Activated CD8-positive, alpha-beta memory T cell treated with anti-CD3 and anti-CD28 coated beads, Interleukin-2, amount 50 U/mL, for 1 hour (primary cell): ENCODE data around the gene ZNF101.

ENCODE experiments used
- DNase-seq: peaks from one replicate; pipeline ENCODE4 v3.0.0-alpha.2; 2020; ENCODE audit errors: extremely low read depth

Gene ZNF101

DNA sequence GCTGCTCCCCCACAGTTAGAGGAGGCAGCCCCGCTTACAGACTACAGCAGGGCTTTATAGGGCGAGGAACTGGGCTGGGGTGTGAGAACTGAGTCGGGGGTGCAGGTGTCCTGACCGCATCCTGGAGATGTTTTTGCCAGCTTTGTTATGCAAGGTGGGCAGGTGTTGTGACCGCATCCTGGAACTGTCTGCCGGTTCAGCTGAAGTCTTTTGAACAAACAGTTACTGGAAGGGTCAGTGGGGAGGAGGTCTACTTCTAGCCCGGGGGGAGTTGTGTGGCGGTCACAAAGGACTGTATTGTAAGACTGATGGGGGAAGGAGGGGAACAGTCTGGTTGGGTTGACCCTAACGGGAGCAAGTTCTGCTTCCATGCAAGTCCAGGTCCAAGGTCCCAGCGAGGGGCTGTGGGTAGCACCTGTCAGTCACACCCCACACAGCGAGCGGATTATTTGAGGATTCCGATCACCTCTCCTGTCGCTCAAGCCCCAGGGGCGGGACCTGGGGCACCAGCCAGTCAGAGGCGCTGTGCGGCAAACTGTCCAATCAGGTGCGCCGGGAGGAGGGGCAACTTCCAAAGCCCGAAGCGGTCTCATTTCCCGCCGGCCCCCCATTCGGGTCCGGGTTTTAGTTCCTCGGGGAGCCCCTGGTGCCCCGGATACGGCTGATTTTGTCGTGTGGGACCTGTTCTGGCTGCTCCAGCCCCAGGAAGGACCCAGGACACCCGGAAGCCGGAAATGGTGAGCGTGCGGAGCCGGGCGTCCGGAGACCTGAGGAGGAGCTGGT, at the start of gene ZNF101:
ZNF101 (plus strand) TSS at position 610 of the 783 bp plus-strand sequence; CDS start at position 735, 125 bp downstream.
- DNase-seq = peak; percentile 83

DNA sequence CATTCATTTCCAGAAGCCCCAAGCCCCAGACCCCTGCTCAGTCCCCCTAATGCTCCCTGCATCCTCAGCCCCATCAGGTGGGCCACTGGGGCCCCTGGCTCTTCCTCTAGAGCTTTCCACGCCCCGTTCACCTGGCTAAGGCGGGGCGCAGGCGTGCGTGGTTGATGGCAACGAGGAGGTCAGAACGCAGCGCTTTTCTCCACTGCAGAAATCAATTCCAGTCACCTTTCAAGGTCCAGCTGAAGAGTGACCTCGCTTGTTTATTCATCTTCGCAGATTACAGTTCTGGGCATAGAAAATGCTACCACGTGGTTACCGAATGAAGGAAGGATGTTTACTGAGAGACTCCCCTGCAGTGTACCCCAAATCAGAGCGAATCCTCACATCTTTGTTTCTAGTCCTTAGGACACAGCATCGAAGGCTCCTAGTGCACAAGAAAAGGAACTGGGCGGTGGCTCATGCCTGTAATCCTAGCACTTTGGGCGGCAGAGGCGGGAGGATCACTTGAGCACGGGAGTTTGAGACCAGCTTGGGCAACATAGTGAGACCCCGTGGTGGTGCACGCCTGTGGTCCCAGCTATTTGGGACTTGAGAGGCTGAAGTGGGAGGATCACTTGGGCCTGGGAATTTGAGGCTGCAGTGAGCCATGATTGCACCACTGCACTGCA, 49.3 kb upstream of the ZNF101 start:
- DNase-seq = no peak

DNA sequence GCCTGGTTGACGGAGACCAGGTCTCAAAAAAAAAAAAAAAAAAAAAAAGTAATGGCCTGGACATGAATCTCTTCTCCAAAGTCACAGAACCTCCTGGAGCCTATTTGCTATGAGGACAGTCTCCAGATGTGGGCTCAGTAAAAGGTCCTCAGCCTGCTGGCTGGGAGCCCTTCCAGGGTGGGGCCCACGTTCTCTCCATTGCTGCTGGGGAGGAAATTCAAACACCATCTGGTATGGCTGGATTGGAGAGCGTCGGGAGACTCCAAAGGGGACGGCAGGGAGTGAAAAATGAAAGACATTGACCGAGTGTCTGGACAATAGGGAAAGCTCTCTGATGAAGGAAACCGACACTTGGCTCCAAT, 48.8 kb upstream of the ZNF101 start:
- no peak for DNase-seq

DNA sequence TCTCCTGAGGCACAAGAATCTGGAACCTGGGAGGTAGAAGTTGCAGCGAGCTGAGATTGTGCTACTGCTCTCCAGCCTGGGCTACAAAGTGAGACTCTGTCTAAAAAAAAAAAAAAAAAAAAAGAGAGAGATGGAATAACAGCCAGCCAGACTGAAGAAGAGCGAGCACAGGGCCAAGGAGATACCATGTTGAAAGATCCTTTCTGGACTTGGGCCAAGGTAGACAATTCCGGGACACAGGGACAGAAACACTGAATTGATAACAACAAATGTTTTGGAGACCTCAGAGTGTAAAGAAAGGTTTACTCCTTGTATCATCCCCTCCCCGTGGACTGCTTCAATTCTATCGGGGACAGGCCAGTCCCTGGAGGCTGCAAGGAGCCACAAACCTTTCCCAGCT, 45.3 kb upstream of the ZNF101 start:
- no peak for DNase-seq

GRCh38 chr19:19624032-19624570, 44.5 kb upstream of the ZNF101 start:
- no peak for DNase-seq

- DNase-seq = no peak
Measured at GRCh38 chr19:19626516-19627472, 41.8 kb upstream of the ZNF101 start.

- no peak for DNase-seq
Measured at GRCh38 chr19:19627621-19628500, 40.8 kb upstream of the ZNF101 start, which contains the start of gene LPAR2. LPAR2 (minus strand) TSS chr19:19628220; CDS start chr19:19627275, 945 bp downstream.

- DNase-seq = no peak
Measured at GRCh38 chr19:19628501-19629134, 40.0 kb upstream of the ZNF101 start.

DNA sequence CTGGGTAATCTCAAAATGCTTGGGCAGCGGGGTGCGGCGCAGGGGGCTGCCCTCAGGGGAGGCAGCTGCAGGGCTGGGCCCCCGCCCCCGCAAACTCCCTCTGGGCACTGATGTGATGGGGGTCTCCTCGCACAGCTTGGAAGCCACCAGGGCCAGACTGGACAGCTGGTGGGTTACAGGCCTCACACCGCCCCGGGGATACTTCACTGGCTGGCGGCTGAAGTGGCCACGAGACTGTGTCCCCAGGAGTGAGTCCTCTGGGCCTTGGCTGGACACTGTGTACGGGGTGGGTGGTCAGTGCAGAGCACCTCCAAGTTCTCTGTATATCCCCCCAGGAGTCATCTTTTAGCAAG, 38.6 kb upstream of the ZNF101 start:
- no peak for DNase-seq

- DNase-seq = no peak
Measured at GRCh38 chr19:19630426-19630825, 38.2 kb upstream of the ZNF101 start.

GRCh38 chr19:19631346-19631745, 37.3 kb upstream of the ZNF101 start:
- no peak for DNase-seq

GRCh38 chr19:19632661-19633060, 36.0 kb upstream of the ZNF101 start:
- no peak for DNase-seq

DNA sequence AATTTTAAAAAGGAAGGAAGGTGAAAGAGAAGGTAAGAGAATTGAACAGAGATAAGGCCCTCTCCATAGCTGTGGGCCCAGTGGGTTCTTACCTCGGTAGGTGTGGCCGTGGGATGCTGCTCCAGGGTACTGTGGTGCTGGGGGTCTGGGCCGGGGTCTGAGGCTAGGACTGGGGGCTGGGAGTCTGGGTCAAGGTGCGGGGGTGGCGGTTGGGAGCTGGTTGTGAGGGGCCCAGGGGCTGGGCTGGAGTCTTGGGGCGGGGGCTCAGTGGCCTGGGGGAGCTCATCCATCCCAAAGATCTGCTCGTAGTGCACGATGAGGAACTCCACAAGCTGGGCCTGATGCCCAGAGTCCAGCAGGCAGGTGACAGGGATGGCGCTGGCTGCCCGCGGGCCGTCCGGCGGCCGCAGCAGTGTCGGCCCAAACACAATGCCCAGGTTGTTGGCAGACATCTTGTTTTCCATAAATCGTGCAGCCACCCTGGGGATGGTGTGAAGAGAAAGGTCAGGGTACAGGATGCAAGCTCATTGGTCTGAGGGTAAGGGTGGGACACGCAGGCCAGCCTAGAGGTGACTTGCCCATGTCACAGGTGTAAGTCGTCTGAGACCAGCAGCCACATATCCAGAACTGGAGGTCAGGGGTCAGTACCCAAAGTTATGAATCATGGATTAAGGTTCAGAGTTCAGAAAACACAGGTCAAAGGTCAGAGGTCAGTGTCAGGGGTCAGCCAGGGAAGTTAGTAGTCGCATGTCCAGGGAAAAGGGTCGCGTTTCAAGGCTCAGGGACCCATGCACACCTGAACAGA, 34.7 kb upstream of the ZNF101 start:
- DNase-seq = no peak

DNA sequence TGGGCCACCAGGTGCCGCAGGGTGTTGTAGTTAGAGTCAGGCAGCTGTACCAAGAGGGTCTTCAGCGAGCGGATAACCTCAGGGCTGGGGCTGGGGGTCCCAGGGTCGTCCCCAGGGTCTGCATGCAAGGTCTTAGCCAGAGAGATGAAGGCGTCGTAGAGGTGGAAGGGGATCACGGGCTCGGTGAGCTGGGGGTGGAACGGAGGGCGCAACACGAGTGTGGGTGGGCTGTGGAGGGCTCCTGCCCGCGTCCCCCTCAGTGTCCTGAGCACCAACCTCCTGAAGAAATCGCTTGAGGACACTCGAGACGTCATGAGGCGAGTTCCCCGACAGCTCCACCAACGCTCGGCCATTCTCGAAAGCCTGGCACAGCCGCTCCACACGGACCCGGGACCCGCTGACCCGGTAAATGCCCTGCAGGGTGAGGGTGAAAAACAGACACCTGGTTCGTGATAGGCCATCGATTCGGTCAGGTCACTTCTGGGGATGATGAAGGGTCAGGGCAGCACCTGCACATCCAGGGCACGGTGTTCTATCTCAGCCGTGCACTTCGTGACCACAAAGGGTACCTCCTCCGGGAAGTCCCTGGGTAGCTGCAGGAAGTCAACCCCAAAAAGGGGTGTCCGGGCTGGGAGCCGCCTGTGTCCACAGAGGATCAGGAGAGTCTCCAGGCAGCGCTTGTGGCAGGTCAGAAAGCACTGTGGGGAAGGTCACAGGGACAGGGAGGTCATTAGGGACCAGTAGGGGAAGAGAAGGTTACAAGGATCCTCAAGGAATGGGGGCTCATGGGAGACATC, 33.9 kb upstream of the ZNF101 start:
- no peak for DNase-seq

- no peak for DNase-seq
Measured at GRCh38 chr19:19635313-19635702, 33.3 kb upstream of the ZNF101 start.

DNA sequence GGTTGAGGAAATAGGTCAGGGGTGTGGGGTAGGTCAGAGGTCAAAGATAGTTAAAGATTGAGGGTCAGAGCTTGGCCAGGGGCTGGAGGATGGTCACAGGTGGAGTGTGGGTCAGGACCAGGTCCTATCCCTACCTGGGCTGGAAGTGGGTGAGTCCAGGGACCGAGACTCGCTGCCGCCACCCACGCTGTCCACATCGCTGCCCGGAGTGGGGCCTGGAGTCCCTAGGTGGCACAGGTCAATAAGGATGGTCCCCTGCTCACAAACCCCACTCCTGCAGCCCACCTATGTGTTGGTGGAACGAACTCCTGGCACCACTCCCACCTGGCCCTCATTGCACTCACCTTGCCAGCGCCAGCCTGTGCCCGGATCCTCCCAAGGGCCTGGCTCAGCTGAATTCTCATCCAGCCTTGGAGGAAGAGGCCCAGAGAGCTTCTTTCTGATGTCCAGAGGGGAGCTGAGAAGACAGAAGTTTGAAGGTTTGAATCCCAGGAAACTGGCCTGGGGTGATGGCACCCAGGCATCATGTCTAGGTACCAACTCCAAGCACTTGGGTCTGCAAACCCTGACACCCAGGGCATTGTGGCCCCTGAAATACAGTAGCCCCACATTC, 32.0 kb upstream of the ZNF101 start:
- DNase-seq = no peak

DNA sequence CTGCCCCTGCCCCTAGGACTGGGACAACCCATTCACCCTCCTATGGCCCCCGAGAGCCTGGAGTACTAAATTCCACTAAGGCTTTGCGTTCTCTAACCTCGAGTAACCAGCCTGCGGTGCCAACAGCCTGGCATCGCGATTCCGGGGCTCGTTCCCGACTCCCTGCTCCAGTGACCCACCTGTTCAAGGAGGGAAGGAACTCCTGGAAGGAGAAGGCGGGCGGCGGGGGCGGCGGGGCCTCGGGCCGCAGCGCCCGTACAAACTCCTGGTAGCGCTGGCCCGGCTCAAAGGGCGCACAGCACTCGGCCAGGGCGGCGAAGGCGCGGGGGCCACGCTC, 31.5 kb upstream of the ZNF101 start:
- DNase-seq = no peak

GRCh38 chr19:19637523-19638251, 31.0 kb upstream of the ZNF101 start:
- DNase-seq = no peak
